Aorta (tissue), 5 donors: ENCODE data around the gene MAD2L2. TPM values are rescaled to one million over a fixed set of nuclear protein-coding genes. Genes with fewer than 3 reads are reported as not detected.

Experiments used
- ATAC-seq: fragments of 200-7000 bp; cut with Tn5 transposase; one replicate; pipeline ENCODE4 v1.9.1; 2022; ENCODE audit warnings: moderate library complexity; ENCODE audit not compliant: low FRiP score
- DNase-seq, 2 donors: peaks; one replicate each; pipeline ENCODE4 v3.0.0-alpha.2; 2020
- H3K27ac ChIP-seq, 2 donors: one replicate each; pipeline ENCODE4 v1.5.1; 2013; ENCODE audit warnings: low read length in 2 of 2, mild to moderate bottlenecking in 2 of 2, moderate library complexity in 2 of 2, control low read depth in 1 of 2, inconsistent platforms in 1 of 2, low read depth in 1 of 2
- H3K27me3 ChIP-seq, 2 donors: one replicate each; pipeline ENCODE4 v1.6.1; 2013; ENCODE audit warnings: control low read depth in 1 of 2, low read length in 1 of 2, mild to moderate bottlenecking in 1 of 2, moderate library complexity in 1 of 2; ENCODE audit not compliant: insufficient read depth in 2 of 2, control insufficient read depth in 1 of 2
- H3K36me3 ChIP-seq, 2 donors: one replicate each; pipeline ENCODE4 v1.6.1; 2013; ENCODE audit warnings: control low read depth in 1 of 2, low read length in 1 of 2, mild to moderate bottlenecking in 1 of 2; ENCODE audit not compliant: insufficient read depth in 2 of 2, control insufficient read depth in 1 of 2
- H3K4me1 ChIP-seq, 2 donors: one replicate each; pipeline ENCODE4 v1.6.1; 2013; ENCODE audit warnings: low read length in 2 of 2, control low read depth in 1 of 2, mild to moderate bottlenecking in 1 of 2, moderate library complexity in 1 of 2; ENCODE audit not compliant: insufficient read depth in 2 of 2, control insufficient read depth in 1 of 2
- H3K4me3 ChIP-seq, 2 donors: one replicate each; pipeline ENCODE4 v1.5.1; 2013; ENCODE audit warnings: low read length in 2 of 2, control low read depth in 1 of 2, mild to moderate bottlenecking in 1 of 2
- H3K9me3 ChIP-seq: one replicate; pipeline ENCODE4 v1.6.1; 2013; ENCODE audit warnings: mild to moderate bottlenecking, low read length; ENCODE audit not compliant: control insufficient read depth
- WGBS, 2 donors: extraction: QIAGEN DNeasy Blood & Tissue Kit; methylation state at CpG; one replicate each; pipeline ENCODE4 v1.1.7; 2013; 5-methylcytosine and 5-hydroxymethylcytosine counted together
- intact Hi-C, 2 donors: fragments of 100-400 bp; cut with DNase I; formaldehyde crosslinking; loops; one replicate each; pipeline versions ENCODE4 v1.14.2 to v1.15.0; 2022
- long read RNA-seq, 2 donors: library from polyadenylated mRNA; unstranded; transcript quantifications; one replicate each; pipeline ENCODE4 v2.0.0, GENCODE V29; 2020 to 2021
- polyA plus RNA-seq, 2 donors: library from polyadenylated mRNA; stranded (reverse); fragments of 200-250 nt; gene quantifications; one replicate each; pipeline ENCODE4 v1.2.3, GENCODE V29; 2013
- total RNA-seq, 2 donors: library from RNA; stranded (reverse); fragmentation: NEBNext Ultra II Directional; extraction: Animal tissue kit (Norgen Biotek cat#: 25700); gene quantifications; one replicate each; pipeline ENCODE4 v1.2.1, GENCODE V29; 2021
- donor health status: healthy with polysubstance abuse.
- donor health status: Bipolar disorder and iron deficiency.
- donor health status: DM: no; HTN: no; CAD: no.
- donor health status: DM: no; HTN: no; CAD: no.
- donor health status: DM: yes; HTN: yes; CAD: no.

Gene MAD2L2
- total RNA-seq (10 to 100 TPM; 23.4 to 24.1 TPM), polyA plus RNA-seq (10 to 100 TPM; 25.2 to 41.8 TPM)
- long read RNA-seq, donor 1, transcript MAD2L2-207 (9 exons, 1,118 nt): major isoform, 28 of 33 reads
- long read RNA-seq, donor 1, partial matches to known transcripts: 2 of 33 reads
- long read RNA-seq, donor 1, other reads (novel, unspliced or antisense): 3 of 33 reads
- long read RNA-seq, donor 2, partial matches to known transcripts: 1 of 5 reads
- long read RNA-seq, donor 2, other reads (novel, unspliced or antisense): 0 of 5 reads

DNA sequence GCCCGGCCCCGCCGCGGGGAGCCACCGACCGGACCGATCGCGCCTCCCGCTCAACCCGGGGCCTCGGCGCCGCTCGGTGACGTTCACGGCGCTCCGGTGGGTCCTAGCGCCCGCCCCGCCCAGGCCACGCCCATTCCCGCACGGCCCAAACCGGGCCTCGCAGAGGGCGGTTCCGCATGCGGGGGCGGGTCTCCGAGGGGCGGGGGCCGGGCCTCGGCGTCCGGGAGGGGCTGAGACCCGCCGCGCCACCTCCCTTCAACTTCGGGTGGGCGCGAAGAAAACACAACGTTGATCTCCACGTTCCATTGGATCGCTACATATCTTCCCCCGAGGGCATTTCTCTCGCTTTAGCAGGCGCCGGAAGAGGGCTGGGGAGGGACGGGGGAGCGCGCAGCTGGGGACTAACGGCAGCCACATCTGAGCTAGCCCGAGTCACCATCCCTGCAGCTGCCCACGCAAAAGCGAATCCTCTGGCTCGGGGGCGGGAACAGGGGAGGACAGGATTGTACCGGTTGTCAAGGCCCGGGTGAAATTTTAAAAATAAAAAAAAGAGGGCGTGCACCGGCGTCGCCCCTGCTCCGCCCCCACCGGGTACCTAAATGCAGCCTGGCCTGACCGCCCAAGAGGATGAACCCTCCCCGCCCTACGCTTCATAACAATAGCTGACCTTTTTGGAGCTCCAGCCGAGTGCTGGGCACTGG, at the start of gene MAD2L2:
TSS of gene MAD2L2 (minus strand) at position 78 of the 701 bp plus-strand sequence. CDS start 547 bp downstream, outside the sequence.
- intact Hi-C loops: loop anchor here in 1 of 2 donors (5.0 kb wide), 1 partner anchor 106 kb away; no protein-coding TSS in a partner anchor
- DNase-seq: peak; percentile 94 to 97

GRCh38 chr1:11730429-11730891, 49.5 kb upstream of the MAD2L2 start:
- intact Hi-C loops: no loop called here
- ATAC-seq (no peak), DNase-seq (no peak)
- Histone ChIP-seq H3K4me3 (no peak overlapping the region), H3K9me3 (no peaks in the 10 kb centered on the region), H3K27ac (no peak overlapping the region), H3K27me3 (no peaks in the 10 kb centered on the region), H3K4me1 (no peaks in the 10 kb centered on the region), H3K36me3 (no peaks in the 10 kb centered on the region)
- WGBS, 2 donors: 47 to 57% methylated on average over 5 of the region's 5 CpGs

More for the DNA sequence above, at the start of gene MAD2L2:
- Histone ChIP-seq H3K27ac (peak within 1 kb of the TSS in 1 of 2 donors; percentile 22), H3K36me3 (no peaks in the 10 kb centered on the region), H3K4me1 (no peaks in the 10 kb centered on the region), H3K27me3 (no peaks in the 10 kb centered on the region), H3K9me3 (no peaks in the 10 kb centered on the region), H3K4me3 (peak within 1 kb of the TSS; percentile 71 to 88)
- WGBS, 2 donors: 0 to 1% methylated on average over 57 to 71 of the region's 71 CpGs
- peak; percentile 98 for ATAC-seq

DNA sequence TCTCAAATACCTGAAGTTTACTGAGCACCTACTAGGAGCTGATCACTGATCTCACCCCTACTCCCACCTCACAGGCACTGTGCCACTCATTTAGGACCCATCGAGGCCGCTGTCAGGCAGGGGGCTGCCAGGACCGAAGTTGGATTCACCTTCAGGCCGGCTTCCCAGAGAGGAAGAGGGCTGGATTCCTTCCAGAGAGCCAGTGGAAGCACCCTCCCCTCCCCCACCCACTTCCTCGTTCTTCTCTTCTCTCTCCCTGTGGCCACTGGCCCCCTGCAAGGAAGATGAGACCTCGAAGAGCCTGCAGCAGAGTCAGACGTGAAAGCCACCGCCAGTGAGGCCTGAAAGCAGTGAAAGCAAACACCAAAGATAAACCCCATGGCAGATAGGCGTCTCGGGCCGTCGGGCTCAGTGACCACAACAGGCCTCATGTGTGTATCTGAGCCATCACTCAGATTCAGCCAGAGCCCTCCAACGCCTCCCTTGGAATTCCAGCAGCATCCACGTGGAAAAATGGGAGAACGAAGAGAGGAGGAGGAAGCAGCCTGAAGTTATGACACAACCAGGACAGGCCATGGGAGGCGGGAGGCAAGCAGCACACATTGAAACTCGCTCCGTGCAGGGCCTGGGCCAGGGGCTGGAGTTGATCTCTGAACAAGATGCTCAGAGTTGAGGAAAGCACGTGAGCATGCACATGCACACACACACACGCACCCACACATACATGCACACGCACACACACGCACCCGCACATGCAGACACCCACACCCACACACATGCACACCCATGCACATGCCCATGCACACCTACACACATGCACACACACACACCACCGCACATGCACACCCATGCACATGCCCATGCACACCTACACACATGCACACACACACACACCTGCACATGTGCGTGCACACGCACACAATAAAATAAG, 48.8 kb upstream of the MAD2L2 start:
- ATAC-seq (no peak), DNase-seq (no peak)
- intact Hi-C loops: no loop called here
- Histone ChIP-seq H3K9me3 (no peaks in the 10 kb centered on the region), H3K27me3 (no peaks in the 10 kb centered on the region), H3K4me3 (no peak overlapping the region), H3K27ac (no peak overlapping the region), H3K36me3 (no peaks in the 10 kb centered on the region), H3K4me1 (no peaks in the 10 kb centered on the region)
- WGBS, 2 donors: 79 to 81% methylated on average over 26 of the region's 26 CpGs

GRCh38 chr1:11729155-11729497, 48.2 kb upstream of the MAD2L2 start:
- intact Hi-C loops: no loop called here
- Histone ChIP-seq H3K9me3 (no peaks in the 10 kb centered on the region), H3K27ac (no peak overlapping the region), H3K36me3 (no peaks in the 10 kb centered on the region), H3K27me3 (no peaks in the 10 kb centered on the region), H3K4me1 (no peaks in the 10 kb centered on the region), H3K4me3 (no peak overlapping the region)
- 93 to 95% methylated on average over 11 of the region's 11 CpGs for WGBS, 2 donors
- ATAC-seq (no peak), DNase-seq (no peak)

DNA sequence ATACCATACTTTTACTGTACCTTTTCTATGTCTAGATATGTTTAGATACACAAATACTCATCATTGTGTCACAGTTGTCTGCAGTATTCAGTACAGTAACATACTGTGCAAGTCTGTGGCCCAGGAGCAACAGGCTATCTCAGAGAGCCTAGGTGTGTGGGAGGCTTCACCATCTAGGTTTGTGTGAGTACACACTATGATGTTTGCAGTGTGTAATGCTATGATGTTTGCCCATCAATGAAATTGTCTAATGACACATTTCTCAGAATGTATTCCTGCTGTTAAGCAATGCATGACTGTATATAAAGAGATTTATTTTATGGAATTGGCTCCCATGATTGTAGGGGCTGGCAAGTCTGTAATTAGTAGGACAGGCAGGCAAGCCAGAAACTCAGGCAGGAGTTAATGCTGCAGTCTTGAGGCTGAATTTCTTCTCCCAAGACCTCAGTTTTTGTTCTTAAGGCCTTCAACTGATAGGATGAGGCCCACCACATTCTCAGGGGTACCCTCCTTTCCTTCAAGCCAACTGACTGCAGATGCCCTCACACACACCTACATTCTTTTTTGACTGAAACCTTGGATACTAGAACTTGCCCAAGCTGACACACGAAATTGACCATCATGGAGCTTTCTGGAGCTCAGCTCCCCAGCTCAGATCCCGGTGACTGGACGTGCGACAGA, 47.3 kb upstream of the MAD2L2 start:
- Histone ChIP-seq H3K27ac (no peak overlapping the region), H3K9me3 (no peaks in the 10 kb centered on the region), H3K27me3 (no peaks in the 10 kb centered on the region), H3K4me1 (no peaks in the 10 kb centered on the region), H3K36me3 (no peaks in the 10 kb centered on the region), H3K4me3 (no peak overlapping the region)
- ATAC-seq: no peak
- no peak for DNase-seq
- intact Hi-C loops: no loop called here
- 94 to 95% methylated on average over 4 of the region's 4 CpGs for WGBS, 2 donors

GRCh38 chr1:11727119-11727518, 46.2 kb upstream of the MAD2L2 start:
- intact Hi-C loops: no loop called here
- 91 to 92% methylated on average over 4 of the region's 4 CpGs for WGBS, 2 donors
- no peaks in the 10 kb centered on the region for H3K36me3 ChIP-seq
- no peaks in the 10 kb centered on the region for H3K9me3 ChIP-seq
- H3K4me1 ChIP-seq: no peaks in the 10 kb centered on the region
- H3K27ac ChIP-seq: no peak overlapping the region
- no peaks in the 10 kb centered on the region for H3K27me3 ChIP-seq
- ATAC-seq: no peak
- no peak for DNase-seq
- H3K4me3 ChIP-seq: no peak overlapping the region

GRCh38 chr1:11725616-11726015, 44.7 kb upstream of the MAD2L2 start:
- H3K4me1 ChIP-seq: no peaks in the 10 kb centered on the region
- H3K4me3 ChIP-seq: no peak overlapping the region
- H3K9me3 ChIP-seq: no peaks in the 10 kb centered on the region
- H3K27me3 ChIP-seq: no peaks in the 10 kb centered on the region
- WGBS, 2 donors: 90 to 92% methylated on average over 5 of the region's 5 CpGs
- DNase-seq (no peak), ATAC-seq (no peak)
- intact Hi-C loops: no loop called here
- no peak overlapping the region for H3K27ac ChIP-seq
- no peaks in the 10 kb centered on the region for H3K36me3 ChIP-seq

- DNase-seq: no peak
- Histone ChIP-seq H3K27me3 (no peaks in the 10 kb centered on the region), H3K36me3 (no peaks in the 10 kb centered on the region), H3K4me3 (no peak overlapping the region), H3K9me3 (no peaks in the 10 kb centered on the region), H3K4me1 (no peaks in the 10 kb centered on the region), H3K27ac (no peak overlapping the region)
- no peak for ATAC-seq
- intact Hi-C loops: loop anchor here (5.0 kb wide), 2 partner anchors 70 to 480 kb away; partner anchors contain the start of genes FBXO2 (in 1 of the 2) and FBXO44 (in 1 of the 2)
- 7% methylated on average over 2 of the region's 2 CpGs for WGBS, 2 donors
Measured at GRCh38 chr1:11722538-11722937, 41.6 kb upstream of the MAD2L2 start.
